ENCODE measurements around the gene KDM4C. TPM values are rescaled to one million over a fixed set of nuclear protein-coding genes. Genes with fewer than 3 reads are reported as not detected.

KDM4C gene
- total RNA-seq, 1 experiment from 2014 or later, result 16.8 TPM

DNA sequence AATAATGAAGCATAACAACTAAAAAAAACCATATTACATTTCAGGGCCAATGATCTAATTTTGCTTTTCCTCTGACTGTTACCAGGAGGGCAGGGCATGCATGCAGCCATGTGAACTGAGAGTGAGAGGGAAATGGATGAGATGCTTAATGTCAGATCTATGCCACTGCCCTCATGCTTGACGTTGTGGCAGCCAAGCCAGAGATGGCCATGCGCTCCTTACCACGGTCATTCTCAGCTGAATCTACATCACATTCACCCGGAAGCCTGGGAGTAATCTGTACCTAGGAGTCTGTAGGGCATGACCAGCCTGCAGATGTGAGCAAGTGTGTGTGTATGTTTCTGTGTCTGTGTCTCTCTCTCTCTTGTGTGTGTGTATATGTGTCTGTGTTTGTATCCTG, 183.7 kb downstream of the KDM4C start:
- Histone ChIP-seq H3K4me2 (ENCODE audit: low read length) (no peak overlapping the region), H3K9me2 (ENCODE audit: insufficient read depth) (no peaks in the 10 kb centered on the region), H3K4me1 (ENCODE audit: control insufficient read depth in 1 of 2, insufficient read depth in 2 of 2, low read length in 2 of 2) (peaks cover 33 to 34% of the 10 kb centered on the region in 2 experiments), H3K27me3 (ENCODE audit: insufficient read depth, low read length) (no peaks in the 10 kb centered on the region), H2AFZ (ENCODE audit: low read depth, low read length, poor library complexity, severe bottlenecking) (no peak overlapping the region), H3K9ac (ENCODE audit: low read length) (no peak overlapping the region), H3K9me3 (ENCODE audit: control insufficient read depth in 1 of 2, insufficient read depth in 1 of 2, low read depth in 1 of 2, low read length in 2 of 2) (no peaks in the 10 kb centered on the region), H3K79me2 (ENCODE audit: insufficient read depth, low read length) (no peaks in the 10 kb centered on the region), H4K20me1 (ENCODE audit: insufficient read depth) (no peaks in the 10 kb centered on the region), H3K36me3 (ENCODE audit: control insufficient read depth in 1 of 2, insufficient read depth in 2 of 2, low read length in 2 of 2) (no peaks in the 10 kb centered on the region), H3K27ac (ENCODE audit: low read depth, low read length) (no peak overlapping the region), H3K4me3 (replicated peaks in 1 of 2; ENCODE audit: low read depth in 1 of 2, low read length in 2 of 2) (no peak overlapping the region)
- no TSS peak for BruUV-seq (replicated peaks)
- RAD21 ChIA-PET (ENCODE audit: low non-redundant PET in 1 of 2, low total read pairs in 2 of 2, uncharacterized antibody in 2 of 2, unreplicated experiment in 2 of 2), result no interaction called here
- ATAC-seq (no peak), DNase-seq (ENCODE audit: low read depth, low spot score) (no peak)
- intact Hi-C loops (cut with micrococcal nuclease), result no loop called here
- POLR2A ChIA-PET, result no interaction called here
- CTCF ChIA-PET, result no interaction called here
- no peak for TF ChIP-seq FOSL1 (IDR thresholded peaks at IDR 0.05; ENCODE audit: low read depth)
- TF ChIP-seq, protein P1, sequence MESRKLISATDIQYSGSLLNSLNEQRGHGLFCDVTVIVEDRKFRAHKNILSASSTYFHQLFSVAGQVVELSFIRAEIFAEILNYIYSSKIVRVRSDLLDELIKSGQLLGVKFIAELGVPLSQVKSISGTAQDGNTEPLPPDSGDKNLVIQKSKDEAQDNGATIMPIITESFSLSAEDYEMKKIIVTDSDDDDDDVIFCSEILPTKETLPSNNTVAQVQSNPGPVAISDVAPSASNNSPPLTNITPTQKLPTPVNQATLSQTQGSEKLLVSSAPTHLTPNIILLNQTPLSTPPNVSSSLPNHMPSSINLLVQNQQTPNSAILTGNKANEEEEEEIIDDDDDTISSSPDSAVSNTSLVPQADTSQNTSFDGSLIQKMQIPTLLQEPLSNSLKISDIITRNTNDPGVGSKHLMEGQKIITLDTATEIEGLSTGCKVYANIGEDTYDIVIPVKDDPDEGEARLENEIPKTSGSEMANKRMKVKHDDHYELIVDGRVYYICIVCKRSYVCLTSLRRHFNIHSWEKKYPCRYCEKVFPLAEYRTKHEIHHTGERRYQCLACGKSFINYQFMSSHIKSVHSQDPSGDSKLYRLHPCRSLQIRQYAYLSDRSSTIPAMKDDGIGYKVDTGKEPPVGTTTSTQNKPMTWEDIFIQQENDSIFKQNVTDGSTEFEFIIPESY (IDR thresholded peaks at IDR 0.05; ENCODE audit: extremely low read depth, insufficient replicate concordance, low read length), result no peak
- TF ChIP-seq, protein P2, sequence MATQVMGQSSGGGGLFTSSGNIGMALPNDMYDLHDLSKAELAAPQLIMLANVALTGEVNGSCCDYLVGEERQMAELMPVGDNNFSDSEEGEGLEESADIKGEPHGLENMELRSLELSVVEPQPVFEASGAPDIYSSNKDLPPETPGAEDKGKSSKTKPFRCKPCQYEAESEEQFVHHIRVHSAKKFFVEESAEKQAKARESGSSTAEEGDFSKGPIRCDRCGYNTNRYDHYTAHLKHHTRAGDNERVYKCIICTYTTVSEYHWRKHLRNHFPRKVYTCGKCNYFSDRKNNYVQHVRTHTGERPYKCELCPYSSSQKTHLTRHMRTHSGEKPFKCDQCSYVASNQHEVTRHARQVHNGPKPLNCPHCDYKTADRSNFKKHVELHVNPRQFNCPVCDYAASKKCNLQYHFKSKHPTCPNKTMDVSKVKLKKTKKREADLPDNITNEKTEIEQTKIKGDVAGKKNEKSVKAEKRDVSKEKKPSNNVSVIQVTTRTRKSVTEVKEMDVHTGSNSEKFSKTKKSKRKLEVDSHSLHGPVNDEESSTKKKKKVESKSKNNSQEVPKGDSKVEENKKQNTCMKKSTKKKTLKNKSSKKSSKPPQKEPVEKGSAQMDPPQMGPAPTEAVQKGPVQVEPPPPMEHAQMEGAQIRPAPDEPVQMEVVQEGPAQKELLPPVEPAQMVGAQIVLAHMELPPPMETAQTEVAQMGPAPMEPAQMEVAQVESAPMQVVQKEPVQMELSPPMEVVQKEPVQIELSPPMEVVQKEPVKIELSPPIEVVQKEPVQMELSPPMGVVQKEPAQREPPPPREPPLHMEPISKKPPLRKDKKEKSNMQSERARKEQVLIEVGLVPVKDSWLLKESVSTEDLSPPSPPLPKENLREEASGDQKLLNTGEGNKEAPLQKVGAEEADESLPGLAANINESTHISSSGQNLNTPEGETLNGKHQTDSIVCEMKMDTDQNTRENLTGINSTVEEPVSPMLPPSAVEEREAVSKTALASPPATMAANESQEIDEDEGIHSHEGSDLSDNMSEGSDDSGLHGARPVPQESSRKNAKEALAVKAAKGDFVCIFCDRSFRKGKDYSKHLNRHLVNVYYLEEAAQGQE (IDR thresholded peaks at IDR 0.05; ENCODE audit: low read depth), result no peak
- TF ChIP-seq ELF1 (IDR thresholded peaks at IDR 0.05; ENCODE audit: borderline replicate concordance, low read depth), result no peak
- TF ChIP-seq ZNF274 (IDR thresholded peaks at IDR 0.05; ENCODE audit: low read depth, low read length), result no peak
- no peak for TF ChIP-seq SIN3A (IDR thresholded peaks at IDR 0.05; ENCODE audit: low read depth)
- no peak for TF ChIP-seq JUND (IDR thresholded peaks at IDR 0.05)
- TF ChIP-seq, protein P3, sequence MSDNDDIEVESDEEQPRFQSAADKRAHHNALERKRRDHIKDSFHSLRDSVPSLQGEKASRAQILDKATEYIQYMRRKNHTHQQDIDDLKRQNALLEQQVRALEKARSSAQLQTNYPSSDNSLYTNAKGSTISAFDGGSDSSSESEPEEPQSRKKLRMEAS (IDR thresholded peaks at IDR 0.05), result no peak
- TF ChIP-seq EZH2phosphoT487 (IDR thresholded peaks at IDR 0.05; ENCODE audit: borderline replicate concordance), result no peak
- TF ChIP-seq TCF7L2 (IDR thresholded peaks at IDR 0.05; ENCODE audit: borderline replicate concordance, extremely low read depth, insufficient read depth, insufficient read length), result no peak
